NT2/D1 (cell line): ENCODE measurements around the gene TBC1D22A.
"Not testable (repeated sequence)": the region's sequence is repeated elsewhere in the genome, so short reads cannot be mapped to it uniquely, and the experiment has no call there.

Source experiments
- DNase-seq: peaks from one replicate; pipeline ENCODE4 v3.0.0-alpha.2; 2011; ENCODE audit warnings: low read depth, low spot score
- H3K27me3 ChIP-seq: 2 replicates; pipeline ENCODE4 v1.6.0; 2011; ENCODE audit warnings: mild to moderate bottlenecking; ENCODE audit not compliant: insufficient read length, insufficient read depth
- H3K36me3 ChIP-seq: 2 replicates; pipeline ENCODE4 v1.6.1; 2011; ENCODE audit warnings: mild to moderate bottlenecking, low read length, mixed read lengths; ENCODE audit not compliant: insufficient read depth, insufficient read length
- H3K4me1 ChIP-seq: 2 replicates; pipeline ENCODE4 v1.5.1; 2011; ENCODE audit not compliant: insufficient read depth, insufficient read length
- H3K4me3 ChIP-seq: 2 replicates; pipeline ENCODE4 v1.5.1; 2011; ENCODE audit warnings: low read depth; ENCODE audit not compliant: insufficient read length
- H3K9ac ChIP-seq: 2 replicates; pipeline ENCODE4 v1.6.0; 2011; ENCODE audit warnings: low read depth; ENCODE audit not compliant: insufficient read length
- H3K9me3 ChIP-seq: 2 replicates; pipeline ENCODE4 v1.5.1; 2011; ENCODE audit warnings: mild to moderate bottlenecking, low read length; ENCODE audit not compliant: insufficient read depth
- SUZ12 ChIP-seq: IDR thresholded peaks from 2 replicates; pipeline ENCODE4 v1.6.1; 2011; ENCODE audit not compliant: insufficient read length, insufficient read depth; ENCODE audit errors: extremely low read depth
- YY1 ChIP-seq: IDR thresholded peaks from 2 replicates; pipeline ENCODE4 v1.6.1; 2011; ENCODE audit not compliant: insufficient read length, insufficient read depth
- ZNF274 ChIP-seq: IDR thresholded peaks from 2 replicates; pipeline ENCODE4 v1.6.1; 2011; ENCODE audit warnings: mild to moderate bottlenecking, low read depth, low read length

The TBC1D22A gene

GRCh38 chr22:46732513-46732912, 29.9 kb upstream of the TBC1D22A start:
- no peak for DNase-seq
- Histone ChIP-seq H3K9ac (no peak overlapping the region), H3K4me1 (peaks cover 18% of the 10 kb centered on the region), H3K4me3 (no peak overlapping the region), H3K9me3 (no peaks in the 10 kb centered on the region), H3K36me3 (peaks cover 30% of the 10 kb centered on the region), H3K27me3 (no peaks in the 10 kb centered on the region)
- no peak for TF ChIP-seq YY1
- no peak for TF ChIP-seq SUZ12
- TF ChIP-seq ZNF274, result no peak

GRCh38 chr22:46734213-46734722, 28.2 kb upstream of the TBC1D22A start:
- DNase-seq, H3K9me3 ChIP-seq, H3K4me3 ChIP-seq, H3K27me3 ChIP-seq, H3K9ac ChIP-seq: not testable (repeated sequence)
- Histone ChIP-seq H3K4me1 (peaks cover 25% of the 10 kb centered on the region), H3K36me3 (peaks cover 17% of the 10 kb centered on the region)

- H3K36me3 ChIP-seq, result peaks cover 14% of the 10 kb centered on the region
- TF ChIP-seq SUZ12, result no peak
- no peak for TF ChIP-seq ZNF274
- no peak for TF ChIP-seq YY1
- H3K9me3 ChIP-seq, result no peaks in the 10 kb centered on the region
- H3K9ac ChIP-seq, result no peak overlapping the region
- peaks cover 27% of the 10 kb centered on the region for H3K4me1 ChIP-seq
- H3K4me3 ChIP-seq, result no peak overlapping the region
- DNase-seq, result no peak
- no peaks in the 10 kb centered on the region for H3K27me3 ChIP-seq
Observed at GRCh38 chr22:46734830-46735453, 27.5 kb upstream of the TBC1D22A start.

- Histone ChIP-seq H3K9ac (peak overlapping the region; percentile 26), H3K4me1 (peaks cover 27% of the 10 kb centered on the region)
- TF ChIP-seq ZNF274 (no peak), SUZ12 (no peak), YY1 (no peak)
Observed at GRCh38 chr22:46735747-46736608, 26.5 kb upstream of the TBC1D22A start.

GRCh38 chr22:46736705-46737104, 25.7 kb upstream of the TBC1D22A start:
- H3K9me3 ChIP-seq, result no peaks in the 10 kb centered on the region
- TF ChIP-seq YY1, result no peak
- TF ChIP-seq SUZ12, result no peak
- no peak for TF ChIP-seq ZNF274
- H3K36me3 ChIP-seq, result peaks cover 14% of the 10 kb centered on the region
- DNase-seq, result no peak
- H3K4me3 ChIP-seq, result peak overlapping the region; percentile 67
- peaks cover 21% of the 10 kb centered on the region for H3K4me1 ChIP-seq
- no peaks in the 10 kb centered on the region for H3K27me3 ChIP-seq
- H3K9ac ChIP-seq, result peak overlapping the region; percentile 26

More at GRCh38 chr22:46735747-46736608, 26.5 kb upstream of the TBC1D22A start:
- no peaks in the 10 kb centered on the region for H3K9me3 ChIP-seq
- H3K36me3 ChIP-seq, result peaks cover 14% of the 10 kb centered on the region
- no peaks in the 10 kb centered on the region for H3K27me3 ChIP-seq
- no peak overlapping the region for H3K4me3 ChIP-seq
- DNase-seq, result no peak

- Histone ChIP-seq H3K4me1 (peaks cover 16% of the 10 kb centered on the region), H3K27me3 (no peaks in the 10 kb centered on the region), H3K36me3 (peaks cover 11% of the 10 kb centered on the region), H3K9me3 (no peaks in the 10 kb centered on the region), H3K4me3 (peak overlapping the region; percentile 67), H3K9ac (peak overlapping the region; percentile 79)
- TF ChIP-seq SUZ12 (no peak), ZNF274 (no peak), YY1 (no peak)
- no peak for DNase-seq
Observed at GRCh38 chr22:46737105-46737975, 25.1 kb upstream of the TBC1D22A start.
